Keratinocyte (primary cell): ENCODE measurements around the gene NFIL3. TPM values are rescaled to one million over a fixed set of nuclear protein-coding genes. Genes with fewer than 3 reads are reported as not detected.
A peak's percentile ranks its signal among the peaks of the same experiment; 100 is the strongest.

ENCODE experiments used
- DNase-seq: peaks from one replicate; pipeline ENCODE4 v3.0.0-alpha.2; 2011; ENCODE audit warnings: low read depth, missing footprints, low spot score
- FAIRE-seq: peaks from 2 replicates; lab custom pipeline; 2011; peaks lifted over from hg19 to GRCh38; lab: Jason Lieb, UNC
- H2AFZ ChIP-seq: 2 replicates; pipeline ENCODE4 v1.6.0; 2012; ENCODE audit warnings: low read length, control low read depth, inconsistent platforms; ENCODE audit not compliant: control insufficient read depth
- H3K27ac ChIP-seq: 2 replicates; pipeline ENCODE4 v1.5.1; 2011; ENCODE audit warnings: low read length; ENCODE audit not compliant: control insufficient read depth, insufficient read depth
- H3K27me3 ChIP-seq: 3 replicates; pipeline ENCODE4 v1.6.0; 2011; ENCODE audit warnings: low read length; ENCODE audit not compliant: control insufficient read depth, insufficient read depth; ENCODE audit errors: extremely low read depth
- H3K36me3 ChIP-seq, 2 experiments: 2 replicates in 1 of 2; 3 replicates in 1 of 2; pipeline ENCODE4 v1.5.1; 2011; ENCODE audit warnings: low read length in 2 of 2, mild to moderate bottlenecking in 1 of 2; ENCODE audit not compliant: control insufficient read depth in 2 of 2, insufficient read depth in 2 of 2; ENCODE audit errors: extremely low read depth in 1 of 2
- H3K4me1 ChIP-seq: 3 replicates; pipeline ENCODE4 v1.5.1; 2011; ENCODE audit warnings: low read length; ENCODE audit not compliant: control insufficient read depth, insufficient read depth; ENCODE audit errors: extremely low read depth
- H3K4me2 ChIP-seq: 3 replicates; pipeline ENCODE4 v1.6.0; 2011; ENCODE audit warnings: low read depth, low read length; ENCODE audit not compliant: control insufficient read depth, insufficient read depth; ENCODE audit errors: extremely low read depth
- H3K4me3 ChIP-seq, 3 experiments: fragments of 200-600 bp in 1 of 3; sonication (generic) in 1 of 3; 2 replicates in 2 of 3; 3 replicates in 1 of 3; pipeline ENCODE4 v1.5.1; 2011 to 2016; ENCODE audit warnings: low read length in 3 of 3, mild to moderate bottlenecking in 3 of 3, control low read depth in 2 of 3, inconsistent platforms in 1 of 3, low read depth in 1 of 3, mixed read lengths in 1 of 3, mixed run types in 1 of 3, moderate library complexity in 1 of 3; ENCODE audit not compliant: control insufficient read depth in 2 of 3, insufficient read depth in 2 of 3; ENCODE audit errors: extremely low read depth in 1 of 3
- H3K79me2 ChIP-seq: 2 replicates; pipeline ENCODE4 v1.6.0; 2012; ENCODE audit warnings: low read length; ENCODE audit not compliant: control insufficient read depth, insufficient read depth
- H3K9ac ChIP-seq: 3 replicates; pipeline ENCODE4 v1.6.0; 2011; ENCODE audit warnings: low read length; ENCODE audit not compliant: control insufficient read depth, insufficient read depth; ENCODE audit errors: extremely low read depth
- H3K9me1 ChIP-seq: 3 replicates; pipeline ENCODE4 v1.6.0; 2011; ENCODE audit warnings: low read length; ENCODE audit not compliant: control insufficient read depth, insufficient read depth; ENCODE audit errors: extremely low read depth
- H3K9me3 ChIP-seq: 2 replicates; pipeline ENCODE4 v1.5.1; 2012; ENCODE audit warnings: low read depth, low read length; ENCODE audit not compliant: control insufficient read depth
- H4K20me1 ChIP-seq: 3 replicates; pipeline ENCODE4 v1.6.0; 2011; ENCODE audit warnings: low read length; ENCODE audit not compliant: control insufficient read depth, insufficient read depth; ENCODE audit errors: extremely low read depth
- EZH2 ChIP-seq: IDR thresholded peaks from one replicate; pipeline ENCODE4 v1.6.1; 2012; ENCODE audit warnings: inconsistent platforms, mild to moderate bottlenecking, low read length, moderate library complexity
- dilution Hi-C: fragments of 300-500 bp; cut with MboI; formaldehyde crosslinking; loops from one replicate; pipeline ENCODE4 v1.7.0; 2020; ENCODE audit warnings: low sequenced_read_pairs; ENCODE audit not compliant: extremely low pct_ligation_motif_present
- polyA plus RNA-seq, 5 experiments: library from polyadenylated mRNA; depleted of rRNA in 3 of 5; stranded (reverse) in 3 of 5; stranded (forward) in 1 of 5; unstranded in 1 of 5; fragments of >200 nt; gene quantifications; 1 replicate in 1 of 5; 2 replicates in 3 of 5; 3 replicates in 1 of 5; pipeline versions ENCODE4 v1.2.1 to v1.2.3, GENCODE V29; 2011 to 2012; ENCODE audit warnings: missing spikeins in 2 of 5, low read depth in 1 of 5, low replicate concordance in 1 of 5
- TF ChIP-seq, protein P1 (sequence below), 3 experiments: IDR thresholded peaks in 1 of 3; conservative IDR thresholded peaks in 1 of 3; optimal IDR thresholded peaks in 1 of 3; 2 replicates in 2 of 3; 3 replicates in 1 of 3; pipeline versions ENCODE3 to v1.5.1; 2011; ENCODE audit warnings: low read length in 3 of 3, mild to moderate bottlenecking in 3 of 3, moderate library complexity in 2 of 3, control low read depth in 1 of 3, inconsistent platforms in 1 of 3; ENCODE audit not compliant: insufficient read depth in 2 of 3; ENCODE audit errors: extremely low read depth in 1 of 3

NFIL3 gene
- polyA plus RNA-seq, 1 donor (not counting 4 experiments of a cell fraction or from before 2014, with no cell fraction given), result 9.3 TPM

DNA sequence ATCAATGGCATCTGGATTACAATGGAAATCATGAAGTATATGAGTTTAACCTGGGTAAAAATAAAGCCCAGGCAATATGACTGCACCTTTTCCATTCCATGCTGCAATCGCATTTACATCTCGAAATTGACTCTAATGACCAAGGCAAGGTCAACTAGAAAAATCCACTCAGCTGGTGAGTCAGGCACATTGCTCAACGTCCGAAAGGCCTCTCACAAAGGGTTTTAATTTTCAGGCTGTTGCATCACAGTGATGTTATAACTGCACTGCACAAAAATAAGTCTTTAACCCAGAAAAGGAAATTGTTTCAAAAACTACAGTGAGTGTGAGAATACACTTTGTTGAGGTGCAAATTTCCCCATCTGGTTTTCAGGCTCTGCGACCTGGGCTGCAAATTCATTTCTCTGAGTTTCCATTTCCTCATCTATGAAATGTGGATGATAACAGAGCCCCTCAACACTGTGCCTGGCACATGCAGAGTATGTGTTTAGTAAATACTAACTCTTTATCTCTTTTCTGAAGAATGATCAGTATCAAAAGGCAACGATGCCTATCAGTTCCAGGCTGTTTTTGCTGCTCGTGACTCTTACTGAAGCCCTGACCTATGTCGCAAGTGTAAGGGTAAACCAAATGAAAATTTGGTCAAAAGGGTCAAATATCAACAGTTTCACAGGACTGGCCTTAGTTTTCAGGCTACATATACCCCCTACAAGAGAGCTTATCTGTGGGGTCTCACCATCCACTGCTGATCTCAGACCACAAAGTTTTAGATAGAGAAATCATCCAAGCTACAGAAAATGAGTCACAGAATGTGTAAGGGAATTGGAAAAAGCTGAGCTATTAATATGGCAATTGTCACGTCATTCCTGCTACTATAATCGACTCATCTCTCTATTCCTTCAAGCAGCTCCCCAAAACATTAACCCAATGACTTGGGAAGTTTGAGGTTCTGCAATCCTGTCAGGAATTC is 4.1 kb downstream of the NFIL3 start:
- Histone ChIP-seq H4K20me1 (peaks cover 5% of the 10 kb centered on the region), H2AFZ (no peak overlapping the region), H3K9me1 (no peaks in the 10 kb centered on the region), H3K4me3 (no peak overlapping the region), H3K36me3 (no peaks in the 10 kb centered on the region), H3K9ac (peak overlapping the region; percentile 0), H3K9me3 (no peaks in the 10 kb centered on the region), H3K79me2 (peaks cover 41% of the 10 kb centered on the region), H3K4me2 (peak overlapping the region; percentile 1), H3K4me1 (peaks cover 27% of the 10 kb centered on the region), H3K27ac (peak overlapping the region; percentile 27), H3K27me3 (no peaks in the 10 kb centered on the region)
- dilution Hi-C loops, result no loop called here
- FAIRE-seq (peak; percentile 34), DNase-seq (no peak)
- TF ChIP-seq, protein P1, sequence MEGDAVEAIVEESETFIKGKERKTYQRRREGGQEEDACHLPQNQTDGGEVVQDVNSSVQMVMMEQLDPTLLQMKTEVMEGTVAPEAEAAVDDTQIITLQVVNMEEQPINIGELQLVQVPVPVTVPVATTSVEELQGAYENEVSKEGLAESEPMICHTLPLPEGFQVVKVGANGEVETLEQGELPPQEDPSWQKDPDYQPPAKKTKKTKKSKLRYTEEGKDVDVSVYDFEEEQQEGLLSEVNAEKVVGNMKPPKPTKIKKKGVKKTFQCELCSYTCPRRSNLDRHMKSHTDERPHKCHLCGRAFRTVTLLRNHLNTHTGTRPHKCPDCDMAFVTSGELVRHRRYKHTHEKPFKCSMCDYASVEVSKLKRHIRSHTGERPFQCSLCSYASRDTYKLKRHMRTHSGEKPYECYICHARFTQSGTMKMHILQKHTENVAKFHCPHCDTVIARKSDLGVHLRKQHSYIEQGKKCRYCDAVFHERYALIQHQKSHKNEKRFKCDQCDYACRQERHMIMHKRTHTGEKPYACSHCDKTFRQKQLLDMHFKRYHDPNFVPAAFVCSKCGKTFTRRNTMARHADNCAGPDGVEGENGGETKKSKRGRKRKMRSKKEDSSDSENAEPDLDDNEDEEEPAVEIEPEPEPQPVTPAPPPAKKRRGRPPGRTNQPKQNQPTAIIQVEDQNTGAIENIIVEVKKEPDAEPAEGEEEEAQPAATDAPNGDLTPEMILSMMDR (optimal IDR thresholded peaks at IDR 0.05 in 1 of 3, IDR thresholded peaks at IDR 0.05 in 1 of 3, conservative IDR thresholded peaks at IDR 0.05 in 1 of 3; ENCODE audit: extremely low read depth in 1 of 3, insufficient read depth in 2 of 3, low read length in 3 of 3), result no peak
- no peak for TF ChIP-seq EZH2

DNA sequence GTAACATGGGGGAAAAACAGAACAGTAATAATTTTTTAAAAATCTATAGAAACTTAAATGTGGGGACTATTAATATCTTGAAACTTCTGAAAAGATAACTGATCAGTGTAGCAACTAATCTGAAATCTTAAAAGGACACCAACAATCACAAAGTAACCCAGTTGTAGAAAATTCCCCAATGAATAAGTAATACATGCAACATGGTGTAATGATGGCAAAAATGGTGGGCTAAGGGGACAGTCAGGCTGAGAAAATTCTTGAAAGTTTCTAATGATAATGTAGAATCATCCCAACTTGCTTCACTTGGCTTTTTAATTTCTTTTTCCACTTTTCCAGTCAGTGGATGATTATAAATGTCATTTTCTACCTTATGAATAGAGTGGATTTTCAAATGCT is 5.4 kb downstream of the NFIL3 start:
- no peak overlapping the region for H3K4me3 ChIP-seq
- H3K9ac ChIP-seq, result no peak overlapping the region
- H3K36me3 ChIP-seq, result no peaks in the 10 kb centered on the region
- H3K9me1 ChIP-seq, result no peaks in the 10 kb centered on the region
- no peak overlapping the region for H3K4me2 ChIP-seq
- no peak overlapping the region for H3K27ac ChIP-seq
- H3K9me3 ChIP-seq, result no peaks in the 10 kb centered on the region
- no peak overlapping the region for H2AFZ ChIP-seq
- no peaks in the 10 kb centered on the region for H3K27me3 ChIP-seq
- dilution Hi-C loops, result no loop called here
- H3K4me1 ChIP-seq, result peaks cover 27% of the 10 kb centered on the region
- H4K20me1 ChIP-seq, result peaks cover 5% of the 10 kb centered on the region
- TF ChIP-seq EZH2, result no peak
- TF ChIP-seq, protein P1 (optimal IDR thresholded peaks at IDR 0.05 in 1 of 3, IDR thresholded peaks at IDR 0.05 in 1 of 3, conservative IDR thresholded peaks at IDR 0.05 in 1 of 3; ENCODE audit: extremely low read depth in 1 of 3, insufficient read depth in 2 of 3, low read length in 3 of 3), result no peak
- FAIRE-seq (no peak), DNase-seq (no peak)
- peaks cover 41% of the 10 kb centered on the region for H3K79me2 ChIP-seq
